Liver (tissue), 9 donors: ENCODE measurements around the gene GCH1. TPM values are rescaled to one million over a fixed set of nuclear protein-coding genes. Genes with fewer than 3 reads are reported as not detected.

Experiments used
- DNase-seq: peaks from one replicate; pipeline ENCODE4 v3.0.0-alpha.2; 2017; ENCODE audit warnings: low spot score
- H3K27ac ChIP-seq, 2 donors: one replicate each; pipeline ENCODE4 v1.7.0; 2013; ENCODE audit warnings: inconsistent platforms in 2 of 2, low read length in 2 of 2, control low read depth in 1 of 2, low read depth in 1 of 2, mild to moderate bottlenecking in 1 of 2
- H3K27me3 ChIP-seq, 4 donors: one replicate each; pipeline versions ENCODE4 v1.6.1 to v1.7.0; 2013; ENCODE audit warnings: low read length in 3 of 4, inconsistent platforms in 1 of 4, mild to moderate bottlenecking in 1 of 4, moderate library complexity in 1 of 4; ENCODE audit not compliant: control insufficient read depth in 4 of 4, insufficient read depth in 4 of 4
- H3K36me3 ChIP-seq, 4 donors: one replicate each; pipeline versions ENCODE4 v1.6.1 to v1.7.0; 2013; ENCODE audit warnings: low read length in 3 of 4, mild to moderate bottlenecking in 3 of 4, low read depth in 1 of 4, moderate library complexity in 1 of 4; ENCODE audit not compliant: control insufficient read depth in 4 of 4, insufficient read depth in 3 of 4
- H3K4me1 ChIP-seq, 4 donors: one replicate each; pipeline versions ENCODE4 v1.6.1 to v1.7.0; 2013; ENCODE audit warnings: low read length in 3 of 4, mild to moderate bottlenecking in 3 of 4, moderate library complexity in 1 of 4; ENCODE audit not compliant: control insufficient read depth in 4 of 4, insufficient read depth in 4 of 4
- H3K4me3 ChIP-seq, 3 donors: one replicate each; pipeline versions ENCODE4 v1.6.1 to v1.7.0; 2013; ENCODE audit warnings: low read length in 3 of 3, control low read depth in 1 of 3, low read depth in 1 of 3, mild to moderate bottlenecking in 1 of 3
- H3K9ac ChIP-seq, 2 donors: one replicate each; pipeline ENCODE4 v1.7.0; 2013; ENCODE audit warnings: low read length in 2 of 2, mild to moderate bottlenecking in 2 of 2, moderate library complexity in 2 of 2, control low read depth in 1 of 2, low read depth in 1 of 2
- H3K9me3 ChIP-seq, 4 donors: one replicate each; pipeline versions ENCODE4 v1.6.1 to v1.7.0; 2013; ENCODE audit warnings: low read length in 3 of 4; ENCODE audit not compliant: control insufficient read depth in 4 of 4
- EGR1 ChIP-seq, 2 donors: IDR thresholded peaks; 2 replicates each; pipeline ENCODE4 v1.6.1; 2016 to 2018; ENCODE audit warnings: antibody characterized with exemption in 2 of 2, low read depth in 2 of 2
- FOXA1 ChIP-seq: IDR thresholded peaks from 2 replicates; pipeline ENCODE4 v1.6.1; 2016; ENCODE audit warnings: antibody characterized with exemption
- FOXA2 ChIP-seq: IDR thresholded peaks from 2 replicates; pipeline ENCODE4 v1.6.1; 2016; ENCODE audit warnings: antibody characterized with exemption
- GABPA ChIP-seq, 2 donors: IDR thresholded peaks in 1 of 2; conservative IDR thresholded peaks in 1 of 2; 2 replicates each; pipeline ENCODE4 v1.6.1; 2016; ENCODE audit warnings: antibody characterized with exemption in 2 of 2, mild to moderate bottlenecking in 1 of 2, moderate library complexity in 1 of 2
- HNF4A ChIP-seq, 2 donors: conservative IDR thresholded peaks; 2 replicates each; pipeline ENCODE4 v1.6.1; 2016; ENCODE audit warnings: antibody characterized with exemption in 2 of 2, mild to moderate bottlenecking in 2 of 2
- HNF4G ChIP-seq: IDR thresholded peaks from 2 replicates; pipeline ENCODE4 v1.6.1; 2016; ENCODE audit warnings: antibody characterized with exemption
- JUND ChIP-seq, 2 donors: IDR thresholded peaks; 2 replicates each; pipeline ENCODE4 v1.6.1; 2016; ENCODE audit warnings: antibody characterized with exemption in 2 of 2
- NR2F2 ChIP-seq: IDR thresholded peaks from 2 replicates; pipeline ENCODE4 v1.6.1; 2016; ENCODE audit warnings: antibody characterized with exemption
- RAD21 ChIP-seq, 2 donors: IDR thresholded peaks; 2 replicates each; pipeline ENCODE4 v1.6.1; 2016; ENCODE audit warnings: antibody characterized with exemption in 2 of 2, mild to moderate bottlenecking in 2 of 2
- RXRA ChIP-seq, 2 donors: IDR thresholded peaks; 2 replicates each; pipeline ENCODE4 v1.6.1; 2017 to 2018; ENCODE audit warnings: antibody characterized with exemption in 2 of 2, mild to moderate bottlenecking in 1 of 2
- SP1 ChIP-seq: IDR thresholded peaks from 2 replicates; pipeline ENCODE4 v1.6.1; 2018; ENCODE audit warnings: antibody characterized with exemption, mild to moderate bottlenecking
- TAF1 ChIP-seq: conservative IDR thresholded peaks from 2 replicates; pipeline ENCODE4 v1.6.1; 2016; ENCODE audit warnings: antibody characterized with exemption, mild to moderate bottlenecking
- YY1 ChIP-seq: IDR thresholded peaks from 2 replicates; pipeline ENCODE4 v1.6.1; 2016; ENCODE audit warnings: antibody characterized with exemption, mild to moderate bottlenecking
- WGBS: extraction: QIAGEN DNeasy Blood & Tissue Kit; methylation state at CpG from one replicate; pipeline ENCODE4 v1.1.7; 2013; 5-methylcytosine and 5-hydroxymethylcytosine counted together
- polyA plus RNA-seq, 2 donors: library from polyadenylated mRNA; stranded (reverse) in 1 of 2; unstranded in 1 of 2; fragments of 200-250 nt in 1 of 2; fragments of >200 nt in 1 of 2; fragmentation: Nextera tagmentation in 1 of 2; extraction: Ambion mirVana in 1 of 2; gene quantifications; one replicate each; pipeline versions ENCODE4 v1.2.1 to v1.2.3, GENCODE V29; 2013 to 2015
- total RNA-seq, 2 donors: library from RNA; depleted of rRNA; stranded (reverse); fragments of >200 nt; gene quantifications; one replicate each; pipeline ENCODE4 v1.2.3, GENCODE V29; 2014
- TF ChIP-seq, protein P1 (sequence below): IDR thresholded peaks from 2 replicates; pipeline ENCODE4 v1.6.1; 2016; ENCODE audit warnings: antibody characterized with exemption
- TF ChIP-seq, protein P2 (sequence below): fragments of 150-350 bp; IDR thresholded peaks from 2 replicates; pipeline ENCODE4 v1.5.1; 2017; ENCODE audit warnings: improper control_type of control experiment, low read depth, low read length; ENCODE audit not compliant: missing input control
- TF ChIP-seq, protein P3 (sequence below): IDR thresholded peaks from 2 replicates; pipeline ENCODE4 v1.6.1; 2016; ENCODE audit warnings: antibody characterized with exemption
- TF ChIP-seq, protein P4 (sequence below): IDR thresholded peaks from 2 replicates; pipeline ENCODE4 v1.6.1; 2016; ENCODE audit warnings: antibody characterized with exemption
- donor health status: healthy.
- donor health status: healthy.
- donor health status: healthy.
- donor health status: healthy.
- donor health status: healthy.

Gene GCH1
- total and polyA plus RNA-seq, 4 donors: 19.7 to 60.0 (median 37.0) TPM

DNA sequence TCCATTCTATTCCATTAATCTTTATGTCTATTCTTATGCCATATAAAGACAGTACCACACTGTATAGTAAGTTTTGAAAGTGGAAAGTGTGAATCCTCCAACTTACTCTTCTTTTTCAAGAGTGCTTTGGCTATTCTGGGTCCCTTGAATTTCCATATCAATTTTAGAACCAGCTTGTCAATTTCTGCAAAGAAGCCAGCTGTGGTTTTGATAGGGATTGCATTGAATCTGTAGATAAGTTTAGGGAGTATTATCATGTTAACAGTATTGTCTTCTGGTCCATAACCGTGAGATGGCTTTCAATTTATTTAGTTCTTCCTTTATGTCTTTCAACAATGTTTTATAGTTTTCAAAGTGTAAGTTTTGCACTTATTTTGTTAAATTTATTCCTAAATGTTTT lies 34.2 kb upstream of the GCH1 start (continued):
- no peak for TF ChIP-seq YY1
- no peak for TF ChIP-seq TAF1
- TF ChIP-seq RXRA (IDR thresholded peaks at IDR 0.05): no peak
- no peak for TF ChIP-seq RAD21 (IDR thresholded peaks at IDR 0.05)

DNA sequence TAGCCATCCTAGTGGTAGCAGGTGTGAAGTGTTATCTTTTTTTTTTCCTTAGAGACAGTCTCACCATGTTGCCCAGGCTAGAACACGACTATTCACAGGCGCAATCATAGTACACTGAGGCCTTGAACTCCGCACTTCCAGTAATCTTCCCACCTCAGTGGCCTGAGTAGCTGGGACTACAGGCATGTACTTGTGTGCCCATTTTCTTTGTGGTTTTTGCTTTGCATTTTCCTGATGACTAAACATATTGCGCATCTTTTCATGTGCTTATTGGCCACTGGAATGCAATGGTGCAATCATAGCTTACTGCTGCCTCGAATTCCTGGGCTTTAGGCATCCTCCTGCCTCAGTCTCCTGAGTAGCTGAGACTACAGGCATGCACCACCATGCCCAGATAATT lies 33.3 kb upstream of the GCH1 start:
- no peak for TF ChIP-seq JUND (IDR thresholded peaks at IDR 0.05)
- no peak overlapping the region for H3K9ac ChIP-seq
- H3K27me3 ChIP-seq: no peaks in the 10 kb centered on the region
- WGBS: 99% methylated on average over 5 of the region's 5 CpGs
- no peaks in the 10 kb centered on the region for H3K36me3 ChIP-seq
- H3K4me3 ChIP-seq: no peak overlapping the region
- no peaks in the 10 kb centered on the region for H3K9me3 ChIP-seq
- H3K4me1 ChIP-seq: no peaks in the 10 kb centered on the region
- H3K27ac ChIP-seq: no peak overlapping the region
- no peak for DNase-seq

DNA sequence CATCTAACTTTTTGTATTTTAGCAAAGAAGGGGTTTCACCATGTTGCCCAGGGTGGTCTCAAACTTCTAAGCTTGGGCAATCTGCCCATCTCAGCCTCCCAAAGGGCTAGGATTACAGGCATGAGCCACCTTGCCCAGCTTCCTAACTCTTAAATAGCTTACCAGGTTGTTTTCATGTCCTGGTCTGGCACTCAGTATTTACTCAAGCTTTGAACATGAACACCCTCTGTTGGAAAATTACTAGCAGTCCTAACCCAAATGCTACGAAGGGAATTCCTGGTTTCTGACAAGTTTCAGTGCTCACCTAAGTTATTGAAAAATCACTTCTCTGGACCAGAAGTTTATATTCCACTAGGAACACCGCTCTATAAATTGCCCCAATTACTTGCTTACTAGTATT lies 32.5 kb upstream of the GCH1 start:
- TF ChIP-seq, protein P1, sequence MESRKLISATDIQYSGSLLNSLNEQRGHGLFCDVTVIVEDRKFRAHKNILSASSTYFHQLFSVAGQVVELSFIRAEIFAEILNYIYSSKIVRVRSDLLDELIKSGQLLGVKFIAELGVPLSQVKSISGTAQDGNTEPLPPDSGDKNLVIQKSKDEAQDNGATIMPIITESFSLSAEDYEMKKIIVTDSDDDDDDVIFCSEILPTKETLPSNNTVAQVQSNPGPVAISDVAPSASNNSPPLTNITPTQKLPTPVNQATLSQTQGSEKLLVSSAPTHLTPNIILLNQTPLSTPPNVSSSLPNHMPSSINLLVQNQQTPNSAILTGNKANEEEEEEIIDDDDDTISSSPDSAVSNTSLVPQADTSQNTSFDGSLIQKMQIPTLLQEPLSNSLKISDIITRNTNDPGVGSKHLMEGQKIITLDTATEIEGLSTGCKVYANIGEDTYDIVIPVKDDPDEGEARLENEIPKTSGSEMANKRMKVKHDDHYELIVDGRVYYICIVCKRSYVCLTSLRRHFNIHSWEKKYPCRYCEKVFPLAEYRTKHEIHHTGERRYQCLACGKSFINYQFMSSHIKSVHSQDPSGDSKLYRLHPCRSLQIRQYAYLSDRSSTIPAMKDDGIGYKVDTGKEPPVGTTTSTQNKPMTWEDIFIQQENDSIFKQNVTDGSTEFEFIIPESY: no peak
- no peak for TF ChIP-seq TAF1
- TF ChIP-seq RAD21 (IDR thresholded peaks at IDR 0.05): no peak
- TF ChIP-seq YY1: no peak
- TF ChIP-seq, protein P2, sequence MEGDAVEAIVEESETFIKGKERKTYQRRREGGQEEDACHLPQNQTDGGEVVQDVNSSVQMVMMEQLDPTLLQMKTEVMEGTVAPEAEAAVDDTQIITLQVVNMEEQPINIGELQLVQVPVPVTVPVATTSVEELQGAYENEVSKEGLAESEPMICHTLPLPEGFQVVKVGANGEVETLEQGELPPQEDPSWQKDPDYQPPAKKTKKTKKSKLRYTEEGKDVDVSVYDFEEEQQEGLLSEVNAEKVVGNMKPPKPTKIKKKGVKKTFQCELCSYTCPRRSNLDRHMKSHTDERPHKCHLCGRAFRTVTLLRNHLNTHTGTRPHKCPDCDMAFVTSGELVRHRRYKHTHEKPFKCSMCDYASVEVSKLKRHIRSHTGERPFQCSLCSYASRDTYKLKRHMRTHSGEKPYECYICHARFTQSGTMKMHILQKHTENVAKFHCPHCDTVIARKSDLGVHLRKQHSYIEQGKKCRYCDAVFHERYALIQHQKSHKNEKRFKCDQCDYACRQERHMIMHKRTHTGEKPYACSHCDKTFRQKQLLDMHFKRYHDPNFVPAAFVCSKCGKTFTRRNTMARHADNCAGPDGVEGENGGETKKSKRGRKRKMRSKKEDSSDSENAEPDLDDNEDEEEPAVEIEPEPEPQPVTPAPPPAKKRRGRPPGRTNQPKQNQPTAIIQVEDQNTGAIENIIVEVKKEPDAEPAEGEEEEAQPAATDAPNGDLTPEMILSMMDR: no peak
- no peak for TF ChIP-seq FOXA2
- no peak for TF ChIP-seq HNF4A (conservative IDR thresholded peaks at IDR 0.05)
- TF ChIP-seq, protein P3, sequence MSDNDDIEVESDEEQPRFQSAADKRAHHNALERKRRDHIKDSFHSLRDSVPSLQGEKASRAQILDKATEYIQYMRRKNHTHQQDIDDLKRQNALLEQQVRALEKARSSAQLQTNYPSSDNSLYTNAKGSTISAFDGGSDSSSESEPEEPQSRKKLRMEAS: no peak
- TF ChIP-seq NR2F2: no peak
- H3K27me3 ChIP-seq: no peaks in the 10 kb centered on the region
- no peak overlapping the region for H3K4me3 ChIP-seq
- no peak for DNase-seq
- no peaks in the 10 kb centered on the region for H3K36me3 ChIP-seq
- no peaks in the 10 kb centered on the region for H3K9me3 ChIP-seq
- H3K9ac ChIP-seq: no peak overlapping the region
- no peak overlapping the region for H3K27ac ChIP-seq
- WGBS: 50% methylated on average over 2 of the region's 2 CpGs
- H3K4me1 ChIP-seq: no peaks in the 10 kb centered on the region

DNA sequence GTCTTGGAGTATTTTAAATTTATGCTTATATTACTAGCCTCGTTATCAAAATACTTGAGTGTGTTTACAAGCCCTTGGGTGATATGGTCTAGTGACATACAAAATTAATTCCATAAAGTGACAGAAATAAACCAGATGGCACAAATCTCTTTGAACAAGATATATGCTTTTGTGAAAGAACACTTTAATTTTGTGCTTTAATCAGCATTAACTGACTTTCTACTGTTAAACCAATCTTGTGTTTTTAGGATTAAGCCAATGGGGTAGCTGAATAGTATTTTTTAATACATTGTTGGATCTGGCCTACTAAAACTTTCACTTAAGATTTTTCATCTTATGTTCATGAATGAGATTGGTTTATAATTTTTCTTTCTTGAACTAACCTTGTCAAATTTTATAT lies 30.4 kb upstream of the GCH1 start:
- 92% methylated on average over 1 of the region's 1 CpG for WGBS
- Histone ChIP-seq H3K4me3 (no peak overlapping the region), H3K27ac (no peak overlapping the region), H3K4me1 (no peaks in the 10 kb centered on the region), H3K27me3 (no peaks in the 10 kb centered on the region), H3K9ac (no peak overlapping the region), H3K9me3 (no peaks in the 10 kb centered on the region), H3K36me3 (no peaks in the 10 kb centered on the region)
- no peak for DNase-seq
- no peak for TF ChIP-seq TAF1
- no peak for TF ChIP-seq FOXA2
- TF ChIP-seq, protein P4, sequence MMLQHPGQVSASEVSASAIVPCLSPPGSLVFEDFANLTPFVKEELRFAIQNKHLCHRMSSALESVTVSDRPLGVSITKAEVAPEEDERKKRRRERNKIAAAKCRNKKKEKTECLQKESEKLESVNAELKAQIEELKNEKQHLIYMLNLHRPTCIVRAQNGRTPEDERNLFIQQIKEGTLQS: no peak
- TF ChIP-seq JUND (IDR thresholded peaks at IDR 0.05): no peak
- TF ChIP-seq, protein P2: no peak
- TF ChIP-seq, protein P1: no peak
- no peak for TF ChIP-seq RXRA (IDR thresholded peaks at IDR 0.05)
- TF ChIP-seq HNF4A (conservative IDR thresholded peaks at IDR 0.05): no peak
- no peak for TF ChIP-seq RAD21 (IDR thresholded peaks at IDR 0.05)
- TF ChIP-seq EGR1 (IDR thresholded peaks at IDR 0.05; ENCODE audit: low read depth in 2 of 2): no peak
- TF ChIP-seq GABPA (IDR thresholded peaks at IDR 0.05 in 1 of 2, conservative IDR thresholded peaks at IDR 0.05 in 1 of 2): no peak
- TF ChIP-seq FOXA1: no peak
- TF ChIP-seq, protein P3: no peak
- no peak for TF ChIP-seq HNF4G
- TF ChIP-seq YY1: no peak
- TF ChIP-seq SP1: no peak
